ENCODE measurements around the gene ATG4C.
"Not testable (repeated sequence)": the region's sequence is repeated elsewhere in the genome, so short reads cannot be mapped to it uniquely, and the experiment has no call there.

The ATG4C gene

DNA sequence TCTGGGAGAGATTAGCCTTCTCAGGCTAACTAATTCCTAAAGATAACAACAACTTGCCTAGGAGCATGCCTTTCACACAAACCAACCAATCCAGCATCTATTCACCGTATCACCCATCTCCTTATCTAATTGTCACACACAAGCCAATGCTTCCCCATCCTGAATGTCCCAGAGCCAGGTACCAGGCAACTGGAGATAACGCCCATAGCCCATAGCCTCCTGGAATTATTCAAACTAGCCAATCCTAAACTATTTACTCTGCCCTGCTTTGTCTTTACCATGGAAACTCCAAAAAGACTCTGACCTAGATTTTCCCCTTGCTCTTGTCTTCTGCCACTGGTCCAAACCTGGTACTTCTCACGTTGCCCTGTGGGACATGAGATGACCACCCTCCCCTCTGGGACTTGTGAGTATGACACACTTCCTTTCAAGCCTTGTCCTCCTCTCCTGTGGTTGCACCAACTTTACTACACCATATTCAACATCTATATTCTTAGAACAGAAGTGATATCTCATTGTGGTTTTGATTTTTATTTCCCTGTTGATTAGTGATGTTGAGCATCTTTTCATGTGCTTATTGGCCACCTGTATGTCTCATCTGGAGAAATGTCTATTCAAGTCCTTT, 8.8 kb upstream of the ATG4C start:
- DNase-seq (ENCODE audit: low read depth): no peak

DNA sequence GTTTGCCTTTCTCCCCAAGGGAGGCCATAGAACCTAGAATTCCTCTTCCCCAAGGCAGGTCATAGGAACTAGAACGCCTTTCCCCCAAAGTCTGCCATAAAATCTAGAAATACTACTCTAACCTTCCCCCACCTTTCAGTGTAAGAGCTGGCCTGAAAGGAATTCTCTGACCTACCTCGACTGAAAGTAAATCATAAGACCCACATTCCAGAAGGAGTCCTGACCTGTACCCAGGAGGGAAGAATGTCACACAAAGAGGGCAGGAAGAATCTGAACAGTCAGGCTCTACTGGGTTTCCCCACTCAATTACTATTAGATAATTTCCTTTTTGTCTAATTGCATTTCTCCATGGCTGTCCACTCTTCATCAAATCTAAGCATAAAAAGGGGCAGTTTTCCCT, 5.7 kb upstream of the ATG4C start:
- no peak for DNase-seq (ENCODE audit: low read depth)

DNA sequence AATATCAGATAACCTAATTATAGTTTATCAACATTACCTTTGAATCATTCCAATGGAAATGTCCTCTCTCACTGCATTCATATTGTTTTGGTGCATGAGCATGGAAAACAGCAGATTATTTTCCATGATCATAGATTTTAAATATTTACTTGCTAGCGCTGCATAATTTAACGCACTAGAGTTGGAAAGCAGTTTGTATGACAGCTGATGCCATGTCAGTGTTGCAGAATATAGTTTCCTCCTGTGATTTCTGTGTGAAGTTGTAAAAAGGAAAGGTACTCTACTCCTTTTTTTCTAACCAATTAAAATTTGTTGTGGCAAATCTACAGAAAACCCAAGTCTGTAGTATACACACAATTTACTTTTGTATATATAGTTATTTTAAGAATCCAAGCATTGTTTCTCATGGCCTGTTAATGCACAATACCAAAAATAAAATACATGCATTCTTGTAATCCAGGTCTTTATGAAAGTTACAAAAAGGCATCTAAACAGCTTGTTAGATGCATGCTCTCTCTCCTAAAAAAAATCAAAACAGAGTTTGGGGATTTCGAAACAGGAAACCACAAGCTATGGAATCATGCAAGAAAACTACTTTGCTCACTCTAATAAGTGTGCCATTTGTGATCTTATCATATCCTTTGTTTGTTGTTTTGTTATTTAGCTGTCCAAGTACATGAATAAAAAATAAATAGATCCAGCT, 1.9 kb upstream of the ATG4C start:
- DNase-seq (ENCODE audit: low read depth): peak; percentile 83

DNA sequence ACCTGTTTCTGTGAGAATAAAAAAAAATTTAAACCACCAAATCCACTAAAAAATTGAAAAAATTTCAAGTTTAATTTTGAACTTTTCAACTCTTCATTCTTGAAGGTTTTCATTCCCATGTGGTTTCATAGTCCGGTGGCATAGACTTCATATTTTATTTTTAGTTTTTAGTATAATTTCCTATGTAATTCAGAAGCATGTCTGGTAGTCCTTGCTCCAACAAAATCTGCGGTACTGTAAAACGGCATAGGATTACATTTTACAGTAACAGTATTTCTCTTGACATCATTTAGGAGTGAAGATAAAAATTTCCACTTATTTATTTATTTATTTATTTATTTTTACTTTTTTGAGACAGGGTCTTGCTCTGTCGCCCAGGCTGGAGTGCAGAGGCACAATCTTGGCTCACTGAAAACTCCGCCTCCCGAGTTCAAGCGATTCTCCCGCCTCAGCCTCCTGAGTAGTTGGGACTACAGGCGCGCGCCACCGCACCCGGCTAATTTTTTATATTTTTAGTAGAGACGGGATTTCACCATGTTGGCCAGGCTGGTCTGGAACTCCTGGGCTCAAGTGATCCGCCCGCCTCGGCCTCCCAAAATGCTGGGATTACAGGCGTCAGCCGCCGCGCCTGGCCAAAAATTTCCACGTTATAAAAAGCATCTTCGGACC, 1.3 kb upstream of the ATG4C start:
- DNase-seq (ENCODE audit: low read depth): peak; percentile 24

DNA sequence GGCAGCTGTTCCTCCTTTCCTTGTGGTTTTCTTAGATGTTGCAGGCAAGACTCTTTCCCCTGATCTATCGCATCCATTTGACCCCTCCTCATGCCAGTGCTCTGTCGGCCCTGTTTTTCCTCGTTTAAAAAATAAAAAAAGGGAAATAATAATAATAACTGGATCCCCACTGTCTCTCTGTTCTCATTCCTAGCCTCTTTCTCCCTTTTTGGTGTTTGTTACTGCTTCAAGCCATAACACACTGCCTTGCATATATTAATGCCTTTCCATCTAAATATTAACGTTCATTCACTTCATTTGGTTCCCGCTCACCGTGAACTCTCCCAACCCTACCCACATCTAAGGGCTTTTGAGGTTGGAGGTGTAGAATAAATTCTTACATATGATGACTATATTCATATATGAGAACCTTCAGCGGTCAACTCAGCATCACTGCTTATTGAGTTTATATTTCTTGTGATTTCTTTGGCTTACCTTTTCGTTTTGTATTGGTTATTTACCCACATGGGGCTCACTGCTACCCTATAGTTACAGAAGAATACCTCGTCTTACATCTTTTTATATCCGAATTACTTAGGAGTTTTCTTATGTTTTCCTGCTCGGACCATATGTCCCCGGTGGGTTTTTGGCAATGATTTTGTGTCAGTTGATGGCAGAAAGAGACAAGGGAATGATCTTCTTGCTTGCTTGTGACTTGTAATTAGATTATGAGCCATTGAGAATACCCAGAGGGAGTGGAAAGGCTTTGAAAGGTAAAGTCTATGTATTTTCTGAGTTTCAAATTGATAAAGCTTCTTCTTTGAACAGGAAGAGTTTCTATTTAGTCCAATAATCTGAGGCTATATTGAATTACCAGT, 805 bp downstream of the ATG4C start:
- peak; percentile 25 for DNase-seq (ENCODE audit: low read depth)

DNA sequence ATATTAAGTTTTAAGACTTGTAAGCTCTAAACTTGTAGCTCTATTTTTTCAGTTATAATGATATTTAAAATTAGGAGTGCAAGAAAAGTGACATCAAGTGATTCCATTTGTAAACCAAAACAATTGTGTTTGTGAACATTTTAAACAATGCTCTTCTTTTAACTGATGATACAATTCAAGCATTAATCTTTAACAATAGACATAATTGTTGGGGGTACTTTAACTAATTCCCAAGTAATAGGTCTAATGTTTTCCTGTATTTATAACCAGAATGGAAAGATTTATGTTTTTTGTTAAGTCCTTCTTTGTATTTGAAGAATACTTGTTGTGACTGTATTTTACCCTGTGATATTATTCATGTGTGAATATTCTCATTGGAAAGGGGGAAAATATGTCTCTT, 6.8 kb downstream of the ATG4C start:
- DNase-seq (ENCODE audit: low read depth): no peak

DNA sequence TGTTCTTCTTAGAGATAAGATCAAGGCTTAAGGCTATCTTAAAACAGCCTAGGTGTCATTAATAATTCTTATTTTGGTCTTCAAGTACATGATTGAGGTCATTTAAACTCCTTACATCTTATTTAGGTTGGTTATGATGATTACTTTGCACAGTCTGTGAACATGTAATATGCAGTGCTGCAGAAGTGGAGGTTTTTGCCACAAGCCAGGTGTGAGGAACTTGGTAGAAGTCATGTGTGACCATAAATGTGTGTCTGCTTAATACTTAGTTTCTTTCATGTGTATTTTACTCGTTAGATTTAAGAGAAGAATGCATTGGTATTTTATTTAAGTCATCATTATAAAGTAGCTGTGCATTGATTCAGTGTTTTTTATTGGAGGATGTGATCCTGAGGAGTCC, 10.1 kb downstream of the ATG4C start:
- no peak for DNase-seq (ENCODE audit: low read depth)

DNA sequence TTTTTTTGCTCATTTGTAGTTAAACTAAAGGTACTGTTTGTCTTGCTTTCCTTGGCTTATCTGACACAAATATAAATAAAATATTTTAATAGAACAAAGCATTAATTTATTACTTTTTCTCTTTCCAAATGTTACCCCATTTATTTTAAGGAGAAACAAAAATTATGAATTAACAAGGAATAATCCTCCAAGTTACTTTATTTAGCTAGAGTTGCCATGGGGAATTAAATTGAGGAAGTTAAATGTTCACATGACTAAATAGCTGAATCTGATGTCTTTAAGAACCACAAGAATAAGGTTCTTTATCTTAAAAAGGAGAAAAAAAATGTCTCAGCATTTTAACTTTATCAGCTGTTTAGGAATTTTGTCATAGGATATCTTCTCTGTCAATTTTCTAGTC, 12.3 kb downstream of the ATG4C start:
- DNase-seq (ENCODE audit: low read depth): no peak

DNA sequence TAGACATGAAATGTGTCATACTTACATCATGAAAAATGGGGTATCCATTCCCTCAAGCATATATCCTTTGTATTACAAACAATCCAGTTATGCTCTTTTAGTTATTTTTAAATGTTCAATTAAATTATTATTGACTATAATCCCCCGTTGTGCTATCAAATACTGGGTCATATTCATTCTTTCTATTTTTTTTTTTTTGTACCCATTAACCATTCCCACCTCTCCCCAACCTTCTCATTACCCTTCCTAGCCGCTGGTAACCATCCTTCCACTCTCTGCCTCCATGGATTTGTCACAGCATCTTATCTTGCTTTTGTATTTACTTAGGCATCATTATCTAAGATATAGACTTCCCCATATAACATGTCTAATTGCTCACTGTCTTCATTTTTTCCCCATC, 15.8 kb downstream of the ATG4C start:
- DNase-seq (ENCODE audit: low read depth): no peak

DNA sequence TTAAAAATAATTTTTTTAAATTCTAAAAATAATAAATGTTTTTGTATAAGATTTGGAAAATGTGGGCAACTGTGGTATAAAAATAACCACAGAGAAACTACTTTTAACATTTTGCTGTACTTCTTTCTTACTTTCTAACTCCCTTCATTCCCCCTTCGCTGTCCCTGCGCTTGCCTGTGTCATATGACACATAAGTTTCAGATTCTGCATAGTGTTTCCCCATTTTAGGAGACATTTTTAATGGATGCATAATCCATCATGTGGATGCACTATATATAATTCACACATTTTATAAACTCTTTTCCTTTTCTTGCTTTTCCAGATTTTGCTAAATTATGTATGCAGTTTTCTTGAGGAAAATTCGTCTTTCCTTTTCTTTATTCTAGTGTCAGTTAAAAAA, 16.3 kb downstream of the ATG4C start:
- DNase-seq (ENCODE audit: low read depth): no peak

DNA sequence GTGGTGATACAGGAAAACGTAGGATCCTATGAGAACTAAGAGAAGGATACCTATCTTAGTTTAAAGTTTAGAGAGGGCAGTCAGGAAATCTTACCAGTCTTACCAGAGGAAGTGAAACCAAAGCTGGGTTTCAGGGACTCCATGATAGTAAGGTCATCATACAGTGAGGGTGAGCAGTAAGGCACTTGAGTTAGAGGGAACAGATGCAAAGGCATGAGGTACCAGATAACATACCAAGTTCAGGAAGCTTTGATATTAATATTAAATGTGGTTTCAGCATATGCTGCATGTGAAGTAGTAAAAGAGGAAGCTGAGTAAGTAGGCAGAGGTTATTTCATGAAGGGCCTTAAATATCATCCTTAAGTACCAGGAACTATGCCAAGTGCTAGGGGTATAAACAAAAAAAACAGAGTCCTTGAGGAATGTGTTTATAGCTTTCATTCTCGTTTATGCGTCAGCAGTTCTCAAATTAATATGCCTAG, 16.9 kb downstream of the ATG4C start:
- peak; percentile 50 for DNase-seq (ENCODE audit: low read depth)

DNA sequence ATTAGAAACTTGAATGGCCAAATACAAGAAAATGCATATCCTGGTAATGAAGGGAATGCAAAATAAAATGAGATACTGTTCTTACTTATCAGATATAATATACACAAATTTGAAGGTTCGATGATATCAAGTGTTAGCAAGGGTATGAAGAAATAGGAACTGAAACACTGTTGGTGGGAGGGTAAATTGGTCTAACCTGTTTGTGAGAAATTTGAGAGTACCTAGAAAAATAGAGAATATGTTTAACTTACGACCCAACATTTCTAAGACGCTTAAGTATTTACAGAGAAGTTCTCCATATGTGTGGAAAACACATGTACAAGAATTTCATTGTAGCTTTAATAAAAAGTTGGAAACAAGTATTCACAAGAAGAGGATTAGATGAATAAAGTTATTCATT, 25.9 kb downstream of the ATG4C start:
- no peak for DNase-seq (ENCODE audit: low read depth)

DNA sequence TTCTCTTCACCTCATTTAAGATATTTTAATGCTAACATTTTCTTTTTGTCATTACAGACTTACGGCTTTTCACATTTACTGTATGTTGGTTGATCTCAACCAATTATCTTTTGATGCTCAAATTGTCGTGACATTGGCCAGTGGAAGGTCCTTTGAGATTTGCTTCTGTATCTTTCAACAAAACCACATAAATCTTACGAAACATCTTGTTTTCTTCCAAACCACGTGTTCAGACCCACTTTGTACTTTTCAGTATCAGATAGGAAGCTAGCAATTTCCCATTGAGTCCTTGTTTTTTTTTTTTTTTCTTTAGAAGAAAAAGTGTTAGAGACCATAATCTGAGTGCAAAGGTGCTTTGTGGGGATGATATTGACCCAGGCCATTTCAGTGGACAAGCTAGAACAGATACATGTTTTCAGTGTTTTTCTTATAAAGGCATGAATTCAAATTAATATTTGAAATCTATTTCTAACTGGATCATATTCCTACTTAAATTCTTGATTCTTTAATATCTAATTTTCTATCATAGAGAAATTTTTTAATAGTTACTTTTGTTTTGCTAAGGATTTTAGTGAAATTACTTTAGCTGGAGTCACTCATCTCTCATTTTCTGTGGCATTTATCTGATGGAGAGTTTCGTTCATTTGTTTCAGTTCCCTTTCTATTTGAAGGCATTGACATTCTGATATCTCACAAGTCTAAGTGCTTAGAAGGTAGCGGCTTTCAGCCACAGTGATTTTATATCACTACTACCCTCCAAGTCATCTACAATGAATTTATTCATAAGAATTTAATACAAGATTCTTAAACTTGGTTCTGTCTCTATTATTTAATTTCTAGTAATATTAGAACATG, 26.7 kb downstream of the ATG4C start:
- DNase-seq (ENCODE audit: low read depth): peak; percentile 16

DNA sequence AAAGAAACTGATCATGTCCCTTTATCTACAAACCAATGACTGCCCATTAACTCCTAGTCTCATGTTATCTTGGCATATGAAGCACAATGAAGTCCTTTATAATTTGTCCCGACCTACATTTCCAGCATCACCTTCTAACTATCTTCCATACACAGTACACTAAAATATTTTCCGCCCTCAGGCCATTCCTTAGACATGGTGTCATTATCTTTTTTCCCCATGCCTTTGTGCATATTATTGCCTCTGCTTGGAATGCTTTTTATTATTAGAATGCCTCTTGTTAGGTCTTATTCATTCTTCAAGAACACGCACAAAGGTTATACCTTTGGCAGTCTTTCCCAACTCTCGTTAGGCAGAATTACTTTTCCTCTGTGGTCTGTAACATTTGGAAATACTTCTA, 39.6 kb downstream of the ATG4C start:
- no peak for DNase-seq (ENCODE audit: low read depth)

DNA sequence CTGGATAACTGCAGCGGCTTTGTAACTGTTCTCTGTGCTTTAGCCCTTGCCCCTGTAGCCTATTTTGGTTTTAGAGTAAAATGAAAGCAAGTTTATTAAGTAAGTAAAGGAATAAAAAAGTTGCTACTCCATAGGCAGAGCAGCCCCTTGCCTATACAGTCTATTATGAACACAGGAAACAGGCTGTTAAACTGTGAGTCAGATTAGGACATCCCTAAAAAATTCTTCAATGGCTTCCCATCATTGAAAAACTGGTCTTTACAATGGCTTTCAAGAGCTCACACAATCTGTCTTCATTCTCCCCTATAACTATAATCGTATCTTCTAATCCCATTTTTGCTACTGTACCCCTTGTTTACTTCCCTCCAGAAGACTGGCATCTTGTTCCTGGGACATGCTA, 43.0 kb downstream of the ATG4C start:
- no peak for DNase-seq (ENCODE audit: low read depth)

DNA sequence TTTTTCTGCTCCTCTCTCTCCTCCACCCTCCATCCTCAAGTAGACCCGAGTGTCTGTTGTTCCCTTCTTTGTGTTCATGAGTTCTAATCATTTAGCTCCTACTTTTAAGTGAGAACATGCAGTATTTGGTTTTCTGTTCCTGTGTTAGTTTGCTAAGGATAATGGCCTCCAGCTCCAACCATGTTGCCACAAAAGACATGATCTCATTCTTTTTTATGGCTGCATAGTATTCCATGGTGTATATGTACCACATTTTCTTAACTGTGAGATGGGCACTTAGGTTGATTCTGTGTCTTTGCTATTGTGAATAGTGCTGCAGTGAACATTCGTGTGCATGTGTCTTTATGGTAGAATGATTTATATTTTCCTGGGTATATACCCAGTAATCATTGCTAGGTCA, 43.9 kb downstream of the ATG4C start:
- not testable (repeated sequence) for DNase-seq (ENCODE audit: low read depth)

DNA sequence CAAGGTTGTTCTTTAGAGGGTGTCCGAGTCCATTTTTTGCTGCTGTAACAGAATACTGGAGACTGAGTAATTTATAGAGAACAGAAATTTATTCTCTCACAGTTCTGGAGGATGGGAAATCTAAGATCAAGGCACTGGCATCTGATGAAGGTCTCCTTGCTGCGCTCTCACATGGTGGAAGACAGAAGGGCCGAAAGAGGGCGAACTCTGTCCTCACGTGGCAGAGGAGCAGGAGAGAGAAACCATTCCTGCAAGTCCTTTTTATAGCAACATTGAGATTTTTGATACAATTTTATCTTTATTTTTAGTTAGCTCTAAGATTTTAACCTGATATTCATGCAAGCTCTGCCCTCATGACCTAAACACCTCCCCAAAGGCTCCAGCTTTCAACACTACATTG, 48.3 kb downstream of the ATG4C start:
- no peak for DNase-seq (ENCODE audit: low read depth)

DNA sequence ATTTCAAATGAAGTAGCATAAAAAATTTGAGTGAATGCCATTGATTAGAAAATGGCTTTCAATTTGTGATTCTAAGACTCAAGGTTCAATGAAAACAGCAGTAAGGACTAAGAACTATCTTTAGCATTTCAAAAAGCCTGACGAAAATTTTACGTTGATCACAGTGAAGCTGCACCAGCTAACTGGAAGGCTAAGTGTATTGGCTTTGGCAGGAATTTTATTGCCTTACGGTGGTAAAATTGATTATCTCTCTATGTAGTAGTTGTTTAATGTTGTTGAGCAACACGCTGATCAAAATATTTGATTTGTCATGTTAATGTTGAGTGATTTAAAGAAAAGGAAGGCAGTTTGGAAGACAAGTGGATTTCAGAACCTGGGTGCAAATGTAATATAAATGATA, 49.6 kb downstream of the ATG4C start:
- no peak for DNase-seq (ENCODE audit: low read depth)

DNA sequence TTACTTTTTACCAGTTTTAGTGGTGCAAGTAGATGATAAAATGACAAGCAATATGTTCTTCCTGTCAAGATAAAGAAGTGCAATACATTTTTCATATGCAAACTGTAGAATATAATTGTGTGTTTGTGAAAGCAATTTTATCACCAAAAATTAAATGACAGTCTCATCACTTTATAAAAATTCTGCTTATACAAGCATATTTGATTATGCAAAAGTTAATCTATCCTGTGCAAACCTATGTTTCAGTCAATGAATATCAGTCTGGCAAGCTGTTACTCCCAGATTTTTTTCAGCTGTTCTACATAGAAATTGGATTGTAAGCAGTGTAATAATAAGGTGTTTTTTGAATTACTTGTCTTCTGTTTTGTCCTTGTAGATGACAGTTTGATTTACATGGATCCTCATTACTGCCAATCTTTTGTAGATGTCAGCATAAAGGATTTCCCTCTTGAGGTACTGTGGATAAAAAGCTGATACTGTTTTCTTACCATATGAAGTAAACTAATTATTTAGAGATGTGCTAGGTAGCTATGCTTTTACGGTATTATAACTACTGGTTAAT, 50.5 kb downstream of the ATG4C start:
- no peak for DNase-seq (ENCODE audit: low read depth)

DNA sequence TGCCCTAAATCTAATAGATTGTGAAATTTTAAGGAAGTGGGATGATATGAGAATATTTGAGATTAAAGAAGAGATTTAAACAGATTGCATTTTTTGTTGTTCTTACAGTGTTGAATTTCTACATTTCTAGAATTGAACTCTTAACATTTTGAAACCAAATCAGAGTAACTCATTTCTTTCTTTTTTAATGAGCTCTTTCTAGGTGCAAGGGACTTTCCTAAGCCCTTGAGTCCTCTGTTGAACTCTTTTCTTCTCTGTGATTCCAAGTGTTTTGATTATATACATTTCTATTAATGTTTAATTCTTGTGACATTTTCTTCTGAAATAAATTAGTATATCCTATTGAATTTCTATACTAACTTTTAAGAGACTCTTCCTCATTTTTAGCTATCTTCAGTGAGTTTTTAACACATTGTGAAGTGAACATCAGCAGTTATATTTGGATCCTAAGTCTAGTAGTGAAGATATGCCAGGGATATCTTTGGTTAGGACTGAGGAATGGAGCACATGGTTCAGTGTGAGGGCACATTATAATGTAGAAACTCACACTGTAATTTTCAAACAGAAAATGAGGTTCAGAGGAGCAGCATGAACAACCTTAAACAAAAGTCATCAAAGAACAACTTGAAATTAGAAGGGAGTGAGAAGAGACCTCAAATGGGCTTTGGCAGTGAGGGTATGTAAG, 53.1 kb downstream of the ATG4C start:
- no peak for DNase-seq (ENCODE audit: low read depth)

DNA sequence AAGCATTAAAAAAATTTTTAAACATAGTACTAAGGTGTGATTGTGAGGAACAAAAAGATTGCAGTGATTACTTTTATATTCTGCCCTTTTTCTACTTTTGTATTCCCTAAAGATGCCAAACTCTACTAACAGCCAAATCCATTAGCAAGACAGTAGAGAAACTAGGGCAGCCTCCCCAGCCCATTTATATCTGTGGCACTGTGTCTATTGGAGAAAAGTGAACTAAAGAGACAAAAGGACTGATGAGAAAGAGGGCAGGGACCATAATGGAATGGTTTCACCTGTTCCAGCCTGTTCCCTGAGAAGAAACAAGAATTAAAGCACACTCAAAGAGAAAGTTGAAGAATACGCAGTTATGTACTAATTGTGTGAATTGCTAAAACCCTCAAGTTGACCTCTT, 56.6 kb downstream of the ATG4C start:
- no peak for DNase-seq (ENCODE audit: low read depth)
